ENCODE data around the gene XPO4. TPM values are rescaled to one million over a fixed set of nuclear protein-coding genes. Genes with fewer than 3 reads are reported as not detected.

XPO4 gene
- total RNA-seq, 4 donors from 2014 or later = 4.9 to 35.4 (median 13.3) TPM

DNA sequence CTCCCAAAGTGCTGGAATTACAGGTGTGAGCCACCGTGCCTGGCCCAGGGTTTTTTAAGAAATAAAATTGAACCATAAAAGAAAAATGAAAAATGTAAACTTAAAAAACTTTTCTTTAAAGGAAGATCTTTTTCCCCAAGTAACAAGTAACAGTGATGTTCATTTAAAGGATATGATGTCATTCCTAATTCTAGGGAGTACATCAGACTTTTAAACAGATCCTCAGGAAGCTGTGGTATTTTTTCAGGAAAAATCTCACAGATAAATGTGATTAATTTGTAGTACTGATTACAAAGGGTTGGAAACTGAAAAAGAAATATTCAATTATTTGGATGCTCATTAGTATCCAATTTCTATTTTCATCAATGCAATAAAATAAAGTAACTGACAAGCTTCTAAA, 114.2 kb downstream of the XPO4 start:
- no peak overlapping the region for H3K27ac ChIP-seq
- intact Hi-C loops (cut with DNase I; ENCODE audit: low total_unique reads) = no loop called here
- no peaks in the 10 kb centered on the region for H3K9me3 ChIP-seq
- no peaks in the 10 kb centered on the region for H3K4me1 ChIP-seq
- H3K4me3 ChIP-seq = no peak overlapping the region
- H3K36me3 ChIP-seq = no peaks in the 10 kb centered on the region
- no peaks in the 10 kb centered on the region for H3K27me3 ChIP-seq
- TF ChIP-seq CTCF (IDR thresholded peaks at IDR 0.05) (no peak), POLR2A (IDR thresholded peaks at IDR 0.05) (no peak)
- no peak for DNase-seq

DNA sequence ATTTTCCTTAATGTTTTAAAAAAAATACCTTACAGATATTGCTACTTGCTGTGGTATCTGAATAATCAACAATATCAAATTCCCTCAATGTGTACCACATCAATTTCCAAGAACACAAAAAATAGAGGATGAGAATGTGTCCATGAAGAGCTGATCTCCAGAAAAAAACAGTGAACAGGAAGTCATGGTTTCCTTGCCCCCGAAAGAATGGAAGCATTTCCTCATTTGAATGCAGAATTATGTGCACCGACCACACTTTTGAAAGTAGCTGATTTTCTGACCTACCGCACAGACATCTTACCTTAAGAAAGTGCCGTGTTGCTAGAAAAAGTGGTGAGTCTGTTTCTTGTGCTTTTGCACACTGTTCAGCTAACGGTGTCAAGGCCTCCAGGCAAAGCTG, 115.4 kb downstream of the XPO4 start:
- DNase-seq = no peak

DNA sequence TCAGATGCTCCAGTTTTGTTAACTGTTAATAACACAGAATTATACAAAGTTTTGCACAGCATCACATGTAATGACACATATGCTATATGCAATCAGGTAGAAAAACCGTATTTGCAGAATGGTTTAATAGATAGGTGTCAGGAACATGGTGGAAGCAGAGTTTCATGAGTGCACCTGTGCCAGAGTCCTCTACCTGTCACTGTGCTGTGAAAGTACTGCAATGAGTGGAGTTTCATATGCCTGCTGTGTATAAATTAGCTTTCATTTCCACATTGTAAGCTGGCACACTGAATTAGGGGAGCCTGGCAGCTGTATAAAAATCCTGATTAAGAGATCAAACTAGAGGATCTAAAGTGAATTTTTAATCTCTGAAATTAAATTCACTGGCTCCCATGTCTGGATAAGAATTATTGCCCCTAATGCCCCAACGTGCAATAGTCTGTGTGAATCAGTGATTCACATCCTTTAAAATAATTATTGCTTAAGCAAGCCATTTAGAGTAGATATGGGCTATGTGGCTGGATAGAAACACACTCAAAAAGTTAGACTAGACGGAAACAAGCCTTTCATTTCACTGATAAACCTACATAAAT, 120.3 kb downstream of the XPO4 start:
- Histone ChIP-seq H3K4me1 (no peaks in the 10 kb centered on the region), H3K36me3 (no peaks in the 10 kb centered on the region), H3K4me3 (no peak overlapping the region), H3K27me3 (no peaks in the 10 kb centered on the region), H3K9me3 (no peaks in the 10 kb centered on the region), H3K27ac (no peak overlapping the region)
- intact Hi-C loops (cut with DNase I; ENCODE audit: low total_unique reads) = no loop called here
- TF ChIP-seq POLR2A (IDR thresholded peaks at IDR 0.05) (no peak), CTCF (IDR thresholded peaks at IDR 0.05) (no peak)
- DNase-seq = no peak

More for the DNA sequence above, 115.4 kb downstream of the XPO4 start:
- no peaks in the 10 kb centered on the region for H3K36me3 ChIP-seq
- no peak for TF ChIP-seq POLR2A (IDR thresholded peaks at IDR 0.05)
- no peak for TF ChIP-seq CTCF (IDR thresholded peaks at IDR 0.05)
- H3K4me3 ChIP-seq = no peak overlapping the region
- no peak overlapping the region for H3K27ac ChIP-seq
- no peaks in the 10 kb centered on the region for H3K27me3 ChIP-seq
- H3K9me3 ChIP-seq = no peaks in the 10 kb centered on the region
- H3K4me1 ChIP-seq = no peaks in the 10 kb centered on the region
- intact Hi-C loops (cut with DNase I; ENCODE audit: low total_unique reads) = no loop called here

DNA sequence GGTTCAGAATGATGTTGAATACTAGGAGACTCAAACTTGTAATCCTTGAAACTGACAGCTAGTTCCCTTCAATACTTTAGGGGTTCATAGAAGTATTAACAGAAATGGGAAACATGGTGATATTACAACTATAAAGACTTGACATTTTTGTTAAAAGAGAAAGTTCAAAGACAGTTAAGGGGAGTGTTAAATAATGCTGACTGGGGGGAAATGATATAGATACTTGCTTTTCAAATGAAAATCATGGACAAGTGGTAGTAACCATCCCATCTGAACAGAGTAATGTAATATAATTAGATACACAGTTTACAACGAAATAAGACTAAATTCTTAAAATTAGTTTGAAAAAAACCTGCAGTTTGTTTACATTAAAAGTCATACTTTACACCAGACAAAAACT, 122.2 kb downstream of the XPO4 start:
- no peaks in the 10 kb centered on the region for H3K36me3 ChIP-seq
- no peak for TF ChIP-seq POLR2A (IDR thresholded peaks at IDR 0.05)
- TF ChIP-seq CTCF (IDR thresholded peaks at IDR 0.05) = no peak
- H3K27ac ChIP-seq = no peak overlapping the region
- H3K9me3 ChIP-seq = no peaks in the 10 kb centered on the region
- H3K4me1 ChIP-seq = no peaks in the 10 kb centered on the region
- no peak overlapping the region for H3K4me3 ChIP-seq
- DNase-seq = no peak
- intact Hi-C loops (cut with DNase I; ENCODE audit: low total_unique reads) = no loop called here
- no peaks in the 10 kb centered on the region for H3K27me3 ChIP-seq

GRCh38 chr13:20779405-20779804, 123.1 kb downstream of the XPO4 start:
- H3K27me3 ChIP-seq = no peaks in the 10 kb centered on the region
- no peak for DNase-seq
- H3K9me3 ChIP-seq = no peaks in the 10 kb centered on the region
- no peaks in the 10 kb centered on the region for H3K36me3 ChIP-seq
- no peak for TF ChIP-seq POLR2A (IDR thresholded peaks at IDR 0.05)
- H3K4me3 ChIP-seq = no peak overlapping the region
- no peaks in the 10 kb centered on the region for H3K4me1 ChIP-seq
- intact Hi-C loops (cut with DNase I; ENCODE audit: low total_unique reads) = no loop called here
- H3K27ac ChIP-seq = no peak overlapping the region

- intact Hi-C loops (cut with DNase I; ENCODE audit: low total_unique reads) = no loop called here
- no peak for TF ChIP-seq CTCF (IDR thresholded peaks at IDR 0.05)
- TF ChIP-seq POLR2A (IDR thresholded peaks at IDR 0.05) = no peak
- H3K9me3 ChIP-seq = no peaks in the 10 kb centered on the region
Measured at GRCh38 chr13:20778311-20778710, 124.2 kb downstream of the XPO4 start.

More at GRCh38 chr13:20778311-20778710, 124.2 kb downstream of the XPO4 start:
- Histone ChIP-seq H3K4me3 (no peak overlapping the region), H3K27me3 (no peaks in the 10 kb centered on the region), H3K36me3 (no peaks in the 10 kb centered on the region), H3K4me1 (no peaks in the 10 kb centered on the region), H3K27ac (no peak overlapping the region)
- DNase-seq = no peak
